Renal pelvis (tissue), 4 donors: Measurements from ENCODE around the gene YY1. TPM values are rescaled to one million over a fixed set of nuclear protein-coding genes. Genes with fewer than 3 reads are reported as not detected.

Source experiments
- DNase-seq: peaks from one replicate; pipeline ENCODE4 v3.0.0-alpha.2; 2013
- polyA plus RNA-seq, 3 donors: library from polyadenylated mRNA; unstranded; fragments of 120-200 nt; gene quantifications; one replicate each; pipeline ENCODE4 v1.2.1, GENCODE V29; 2013; ENCODE audit not compliant: insufficient read length in 3 of 3

YY1 gene
- polyA plus RNA-seq, 3 donors: 126 to 129 (median 126) TPM

- no peak for DNase-seq
These were observed 91.0 kb downstream of the YY1 start for GRCh38 chr14:100330007-100330344.

- no peak for DNase-seq
These were observed 91.5 kb downstream of the YY1 start for GRCh38 chr14:100330388-100330931.

DNA sequence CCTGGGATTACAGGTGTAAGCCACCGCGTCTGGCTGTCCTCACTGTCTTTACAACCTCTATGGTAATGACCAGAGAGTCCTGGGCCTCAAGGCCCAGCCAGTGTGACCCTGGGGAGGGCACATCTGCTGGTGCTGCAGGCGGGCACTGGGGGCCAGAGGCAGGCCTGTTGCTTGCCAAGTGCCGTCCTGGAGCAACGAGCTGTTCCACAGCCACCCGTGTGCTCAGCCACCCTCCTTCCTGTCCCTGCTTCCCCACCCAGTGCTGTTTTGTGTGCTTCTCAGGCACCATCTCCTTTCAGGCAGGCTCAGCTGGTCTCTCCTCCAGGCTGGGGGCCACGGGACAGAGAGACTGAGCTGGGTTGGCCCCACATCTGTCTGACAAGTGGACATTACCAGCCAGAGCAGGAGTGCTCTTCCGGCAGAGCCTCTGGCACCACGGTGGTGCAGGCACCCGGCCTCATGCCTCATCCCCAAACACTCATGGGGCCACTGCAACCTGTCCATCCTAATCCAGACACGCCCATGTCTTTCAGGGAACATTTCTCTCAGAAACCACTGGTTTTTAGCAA lies 93.2 kb downstream of the YY1 start:
- DNase-seq: no peak

Other genes with a start within 250 kb of the YY1 start
- 100 to 1,000 TPM; 143 to 178 (median 162) TPM for gene EVL, start 173.7 kb upstream of the YY1 start, polyA plus RNA-seq
- gene DEGS2, start 79.5 kb upstream of the YY1 start, polyA plus RNA-seq: 10 to 100 TPM in 2 of 3 donors, 1 to 10 TPM in 1; 8.7 to 10.9 (median 10.4) TPM
- gene SLC25A29, start 67.3 kb downstream of the YY1 start, polyA plus RNA-seq: 100 to 1,000 TPM in 1 of 3 donors, 10 to 100 TPM in 2; 56.1 to 113 (median 98.0) TPM
- gene SLC25A47, start 84.2 kb downstream of the YY1 start, polyA plus RNA-seq: under 1 TPM in 1 of 3 donors, not detected in 2; 0.04 TPM
- 10 to 100 TPM; 11.2 to 12.3 (median 11.7) TPM for gene WDR25, start 137.3 kb downstream of the YY1 start, polyA plus RNA-seq